Measurements from ENCODE around the gene INHBC. TPM values are rescaled to one million over a fixed set of nuclear protein-coding genes. Genes with fewer than 3 reads are reported as not detected.
A peak's percentile ranks its signal among the peaks of the same experiment; 100 is the strongest.
"Not testable (repeated sequence)": the region's sequence is repeated elsewhere in the genome, so short reads cannot be mapped to it uniquely, and the experiment has no call there.

Gene INHBC
- not detected in 2 replicates for total RNA-seq (2014; rRNA removed; shearing (Covaris generic))

GRCh38 chr12:57434517-57435223 lies at the start of gene INHBC:
INHBC (plus strand) TSS chr12:57434784; CDS start chr12:57434887, 103 bp downstream.
- in situ Hi-C loops (cut with HindIII; ENCODE audit: low sequenced_read_pairs): no loop called here

GRCh38 chr12:57385586-57385985 lies 49.0 kb upstream of the INHBC start:
- in situ Hi-C loops (cut with HindIII; ENCODE audit: low sequenced_read_pairs): no loop called here
- DNase-seq (ENCODE audit: low spot score): no peak

More at GRCh38 chr12:57434517-57435223, at the start of gene INHBC:
- DNase-seq (ENCODE audit: low spot score): no peak

GRCh38 chr12:57386187-57386720 lies 48.3 kb upstream of the INHBC start:
- DNase-seq (ENCODE audit: low spot score): no peak
- in situ Hi-C loops (cut with HindIII; ENCODE audit: low sequenced_read_pairs): no loop called here

GRCh38 chr12:57388425-57388824 lies 46.2 kb upstream of the INHBC start:
- in situ Hi-C loops (cut with HindIII; ENCODE audit: low sequenced_read_pairs): no loop called here
- no peak for DNase-seq (ENCODE audit: low spot score)

GRCh38 chr12:57389033-57389432 lies 45.6 kb upstream of the INHBC start:
- in situ Hi-C loops (cut with HindIII; ENCODE audit: low sequenced_read_pairs): no loop called here
- DNase-seq (ENCODE audit: low spot score): no peak

GRCh38 chr12:57390174-57390573 lies 44.4 kb upstream of the INHBC start:
- in situ Hi-C loops (cut with HindIII; ENCODE audit: low sequenced_read_pairs): no loop called here
- DNase-seq (ENCODE audit: low spot score): no peak

GRCh38 chr12:57395121-57395520 lies 39.5 kb upstream of the INHBC start:
- in situ Hi-C loops (cut with HindIII; ENCODE audit: low sequenced_read_pairs): no loop called here
- no peak for DNase-seq (ENCODE audit: low spot score)

- in situ Hi-C loops (cut with HindIII; ENCODE audit: low sequenced_read_pairs): no loop called here
- DNase-seq (ENCODE audit: low spot score): no peak
Observed at GRCh38 chr12:57397441-57397840, 37.1 kb upstream of the INHBC start.

- in situ Hi-C loops (cut with HindIII; ENCODE audit: low sequenced_read_pairs); DNase-seq (ENCODE audit: low spot score): not testable (repeated sequence)
Observed at GRCh38 chr12:57399718-57400463, 34.7 kb upstream of the INHBC start.

- in situ Hi-C loops (cut with HindIII; ENCODE audit: low sequenced_read_pairs): no loop called here
- DNase-seq (ENCODE audit: low spot score): peak; percentile 26
Observed at GRCh38 chr12:57401165-57401564, 33.4 kb upstream of the INHBC start.

- in situ Hi-C loops (cut with HindIII; ENCODE audit: low sequenced_read_pairs); DNase-seq (ENCODE audit: low spot score): not testable (repeated sequence)
Observed at GRCh38 chr12:57402156-57402555, 32.4 kb upstream of the INHBC start.

GRCh38 chr12:57404966-57405640 lies 29.5 kb upstream of the INHBC start:
- no peak for DNase-seq (ENCODE audit: low spot score)
- in situ Hi-C loops (cut with HindIII; ENCODE audit: low sequenced_read_pairs): no loop called here

GRCh38 chr12:57410534-57410933 lies 24.1 kb upstream of the INHBC start:
- DNase-seq (ENCODE audit: low spot score): no peak
- in situ Hi-C loops (cut with HindIII; ENCODE audit: low sequenced_read_pairs): no loop called here

- DNase-seq (ENCODE audit: low spot score); in situ Hi-C loops (cut with HindIII; ENCODE audit: low sequenced_read_pairs): not testable (repeated sequence)
Observed at GRCh38 chr12:57414160-57414559, 20.4 kb upstream of the INHBC start.

- DNase-seq (ENCODE audit: low spot score): no peak
- in situ Hi-C loops (cut with HindIII; ENCODE audit: low sequenced_read_pairs): no loop called here
Observed at GRCh38 chr12:57415088-57415487, 19.5 kb upstream of the INHBC start.

GRCh38 chr12:57416039-57416996 lies 18.3 kb upstream of the INHBC start:
- no peak for DNase-seq (ENCODE audit: low spot score)

GRCh38 chr12:57418255-57418654 lies 16.3 kb upstream of the INHBC start:
- no peak for DNase-seq (ENCODE audit: low spot score)
- in situ Hi-C loops (cut with HindIII; ENCODE audit: low sequenced_read_pairs): no loop called here

More at GRCh38 chr12:57416039-57416996, 18.3 kb upstream of the INHBC start:
- in situ Hi-C loops (cut with HindIII; ENCODE audit: low sequenced_read_pairs): no loop called here

GRCh38 chr12:57419495-57419894 lies 15.1 kb upstream of the INHBC start:
- in situ Hi-C loops (cut with HindIII; ENCODE audit: low sequenced_read_pairs): no loop called here
- DNase-seq (ENCODE audit: low spot score): no peak

GRCh38 chr12:57420482-57420881 lies 14.1 kb upstream of the INHBC start:
- no peak for DNase-seq (ENCODE audit: low spot score)
- in situ Hi-C loops (cut with HindIII; ENCODE audit: low sequenced_read_pairs): no loop called here
